HepG2 (cell line): ENCODE results near the gene LIME1.
"Not testable (repeated sequence)": the region's sequence is repeated elsewhere in the genome, so short reads cannot be mapped to it uniquely, and the experiment has no call there.

Experiments used
- CHD2 ChIP-seq: IDR thresholded peaks from 2 replicates; pipeline ENCODE4 v1.6.1; 2011; ENCODE audit warnings: low read depth, low read length, improper control_type of control experiment
- TBL1XR1 ChIP-seq: fragments of 150-350 bp; IDR thresholded peaks from 2 replicates; pipeline ENCODE4 v1.6.1; 2014; ENCODE audit warnings: borderline replicate concordance, low read length; ENCODE audit not compliant: partially characterized antibody
- ZNF343 ChIP-seq: sonication (generic); formaldehyde crosslinking; IDR thresholded peaks from 2 replicates; pipeline ENCODE4 v1.4.0; 2020; ENCODE audit warnings: mild to moderate bottlenecking, missing genetic modification reagents
- ZNF367 ChIP-seq: sonication (generic); formaldehyde crosslinking; IDR thresholded peaks from 2 replicates; pipeline ENCODE4 v1.4.0; 2020; ENCODE audit warnings: missing genetic modification reagents, borderline replicate concordance
- TF ChIP-seq, protein P1 (sequence below), 2 experiments: sonication (generic) in 1 of 2; formaldehyde crosslinking in 1 of 2; IDR thresholded peaks; 2 replicates each; pipeline versions ENCODE4 v1.5.1 to v1.6.1; 2011 to 2020; ENCODE audit warnings: borderline replicate concordance in 1 of 2, low read depth in 1 of 2, low read length in 1 of 2, mild to moderate bottlenecking in 1 of 2, missing genetic modification reagents in 1 of 2, moderate library complexity in 1 of 2
- TF ChIP-seq, protein P2 (sequence below): sonication (generic); formaldehyde crosslinking; IDR thresholded peaks from 2 replicates; pipeline ENCODE4 v1.4.0; 2020; ENCODE audit warnings: missing genetic modification reagents

DNA sequence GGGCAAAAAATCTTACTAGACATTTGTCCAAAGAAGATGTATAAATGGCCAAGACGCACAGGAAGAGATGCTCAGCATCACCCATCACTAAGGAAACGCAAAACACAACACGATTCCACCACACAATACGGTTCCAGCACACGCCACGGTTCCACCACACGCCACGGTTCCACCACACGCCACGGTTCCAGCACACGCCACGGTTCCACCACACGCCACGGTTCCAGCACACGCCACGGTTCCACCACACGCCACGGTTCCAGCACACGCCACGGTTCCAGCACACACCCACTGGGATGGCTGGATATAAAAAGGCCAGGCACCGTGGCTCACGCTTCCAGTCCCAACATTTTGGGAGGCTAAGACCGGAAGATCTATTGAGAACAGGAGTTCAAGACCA, 40.4 kb downstream of the LIME1 start:
- not testable (repeated sequence) for TF ChIP-seq ZNF367 (CRISPR knock-in tag); ZNF343 (CRISPR knock-in tag); CHD2; TBL1XR1
- TF ChIP-seq, protein P1, sequence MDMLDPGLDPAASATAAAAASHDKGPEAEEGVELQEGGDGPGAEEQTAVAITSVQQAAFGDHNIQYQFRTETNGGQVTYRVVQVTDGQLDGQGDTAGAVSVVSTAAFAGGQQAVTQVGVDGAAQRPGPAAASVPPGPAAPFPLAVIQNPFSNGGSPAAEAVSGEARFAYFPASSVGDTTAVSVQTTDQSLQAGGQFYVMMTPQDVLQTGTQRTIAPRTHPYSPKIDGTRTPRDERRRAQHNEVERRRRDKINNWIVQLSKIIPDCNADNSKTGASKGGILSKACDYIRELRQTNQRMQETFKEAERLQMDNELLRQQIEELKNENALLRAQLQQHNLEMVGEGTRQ (IDR thresholded peaks at IDR 0.05; ENCODE audit: low read depth, low read length), result not testable (repeated sequence)
- TF ChIP-seq, protein P1 (CRISPR knock-in tag; IDR thresholded peaks at IDR 0.05; ENCODE audit: borderline replicate concordance), result not testable (repeated sequence)
- TF ChIP-seq, protein P2, sequence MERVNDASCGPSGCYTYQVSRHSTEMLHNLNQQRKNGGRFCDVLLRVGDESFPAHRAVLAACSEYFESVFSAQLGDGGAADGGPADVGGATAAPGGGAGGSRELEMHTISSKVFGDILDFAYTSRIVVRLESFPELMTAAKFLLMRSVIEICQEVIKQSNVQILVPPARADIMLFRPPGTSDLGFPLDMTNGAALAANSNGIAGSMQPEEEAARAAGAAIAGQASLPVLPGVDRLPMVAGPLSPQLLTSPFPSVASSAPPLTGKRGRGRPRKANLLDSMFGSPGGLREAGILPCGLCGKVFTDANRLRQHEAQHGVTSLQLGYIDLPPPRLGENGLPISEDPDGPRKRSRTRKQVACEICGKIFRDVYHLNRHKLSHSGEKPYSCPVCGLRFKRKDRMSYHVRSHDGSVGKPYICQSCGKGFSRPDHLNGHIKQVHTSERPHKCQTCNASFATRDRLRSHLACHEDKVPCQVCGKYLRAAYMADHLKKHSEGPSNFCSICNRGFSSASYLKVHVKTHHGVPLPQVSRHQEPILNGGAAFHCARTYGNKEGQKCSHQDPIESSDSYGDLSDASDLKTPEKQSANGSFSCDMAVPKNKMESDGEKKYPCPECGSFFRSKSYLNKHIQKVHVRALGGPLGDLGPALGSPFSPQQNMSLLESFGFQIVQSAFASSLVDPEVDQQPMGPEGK (CRISPR knock-in tag), result not testable (repeated sequence)
